ENCODE measurements around the gene EXOC7.

- no peak for TF ChIP-seq EZH2 (IDR thresholded peaks at IDR 0.05)
- no peak for TF ChIP-seq POLR2AphosphoS5 (IDR thresholded peaks at IDR 0.05; ENCODE audit: borderline replicate concordance, low read depth, low read length)
- TF ChIP-seq FOXP2 (optimal IDR thresholded peaks at IDR 0.05; ENCODE audit: control extremely low read depth, extremely low read length, insufficient read depth) = no peak
Observed at GRCh38 chr17:76077584-76078110, 25.9 kb downstream of the EXOC7 start.

Measured in SK-N-MC (cell line).